IMR-90 (cell line): ENCODE results near the gene TMEM17. TPM values are rescaled to one million over a fixed set of nuclear protein-coding genes. Genes with fewer than 3 reads are reported as not detected.

Experiments used
- ATAC-seq: fragments of 200-7000 bp; cut with Tn5 transposase; 2 replicates; pipeline ENCODE4 v1.9.1; 2020; ENCODE audit warnings: low read depth, mild to moderate bottlenecking, moderate library complexity
- BruUV-seq: library from RNA; stranded (reverse); fragments of 400-500 nt; replicated peaks from 2 replicates; lab custom pipeline; 2021; lab: Mats Ljungman, UMichigan
- CTCF ChIA-PET: fragments of 300-600 bp; formaldehyde crosslinking; extraction: SDS; loops from one replicate; lab custom pipeline; 2021; ENCODE audit warnings: antibody characterized with exemption; lab: Yijun Ruan, JAX
- POLR2A ChIA-PET: fragments of 300-600 bp; sonication (Branson Sonifier 250); formaldehyde crosslinking; loops from one replicate; lab custom pipeline; 2022; ENCODE audit warnings: antibody characterized with exemption; ENCODE audit not compliant: unreplicated experiment; lab: Charles Lee
- DNase-seq: peaks from one replicate; pipeline ENCODE4 v3.0.0; 2013
- H2AFZ ChIP-seq: replicated peaks from 2 replicates; pipeline ENCODE3; 2013; ENCODE audit warnings: low read length, mild to moderate bottlenecking; ENCODE audit not compliant: poor library complexity
- H2AK5ac ChIP-seq: 2 replicates; pipeline ENCODE4 v1.6.1; 2013; ENCODE audit warnings: low read depth, low read length, inconsistent platforms
- H2AK9ac ChIP-seq: replicated peaks from 2 replicates; pipeline ENCODE3; 2013; ENCODE audit warnings: mild to moderate bottlenecking, low read depth, low read length, moderate library complexity; ENCODE audit not compliant: poor library complexity
- H2BK120ac ChIP-seq: 2 replicates; pipeline ENCODE4 v1.6.1; 2013; ENCODE audit warnings: low read depth, low read length, inconsistent platforms
- H2BK15ac ChIP-seq: 3 replicates; pipeline ENCODE4 v1.6.1; 2013; ENCODE audit warnings: low read depth, low read length, inconsistent platforms
- H2BK20ac ChIP-seq: 2 replicates; pipeline ENCODE4 v1.6.1; 2013; ENCODE audit warnings: low read depth, mild to moderate bottlenecking, inconsistent platforms, low read length, moderate library complexity
- H2BK5ac ChIP-seq: 2 replicates; pipeline ENCODE4 v1.6.1; 2013; ENCODE audit warnings: mild to moderate bottlenecking, low read depth, low read length, inconsistent platforms; ENCODE audit not compliant: poor library complexity, severe bottlenecking
- H3K14ac ChIP-seq: replicated peaks from 2 replicates; pipeline ENCODE4 v1.6.1; 2013; ENCODE audit warnings: low read depth, low read length, inconsistent platforms
- H3K18ac ChIP-seq: 2 replicates; pipeline ENCODE4 v1.6.1; 2013; ENCODE audit warnings: low read depth, low read length, control low read depth
- H3K23ac ChIP-seq: 2 replicates; pipeline ENCODE4 v1.6.1; 2013; ENCODE audit warnings: low read depth, low read length, inconsistent platforms
- H3K27ac ChIP-seq: 2 replicates; pipeline ENCODE4 v1.5.1; 2013; ENCODE audit warnings: mild to moderate bottlenecking, control low read depth, low read length; ENCODE audit not compliant: insufficient read depth
- H3K27me3 ChIP-seq: 2 replicates; pipeline ENCODE4 v1.6.1; 2013; ENCODE audit warnings: low read length; ENCODE audit not compliant: control insufficient read depth, insufficient read depth
- H3K36me3 ChIP-seq: 2 replicates; pipeline ENCODE4 v1.6.1; 2013; ENCODE audit warnings: low read length, mixed read lengths; ENCODE audit not compliant: control insufficient read depth, insufficient read depth
- H3K4ac ChIP-seq: 2 replicates; pipeline ENCODE4 v1.6.1; 2013; ENCODE audit warnings: low read depth, low read length, inconsistent platforms
- H3K4me1 ChIP-seq: 2 replicates; pipeline ENCODE4 v1.6.1; 2013; ENCODE audit warnings: low read length, mixed read lengths; ENCODE audit not compliant: control insufficient read depth, insufficient read depth
- H3K4me2 ChIP-seq: 2 replicates; pipeline ENCODE4 v1.6.1; 2013; ENCODE audit warnings: low read depth, mild to moderate bottlenecking, control low read depth, low read length, moderate library complexity
- H3K4me3 ChIP-seq: 2 replicates; pipeline ENCODE4 v1.5.1; 2013; ENCODE audit warnings: low read depth, mild to moderate bottlenecking, control low read depth, low read length, moderate library complexity; ENCODE audit not compliant: insufficient read depth
- H3K56ac ChIP-seq: 2 replicates; pipeline ENCODE4 v1.6.1; 2013; ENCODE audit warnings: low read length, inconsistent platforms; ENCODE audit not compliant: insufficient read depth; ENCODE audit errors: extremely low read depth
- H3K79me1 ChIP-seq, 2 experiments: 2 replicates each; pipeline ENCODE4 v1.6.1; 2013; ENCODE audit warnings: low read length in 2 of 2, inconsistent platforms in 1 of 2, low read depth in 1 of 2
- H3K9ac ChIP-seq: 2 replicates; pipeline ENCODE4 v1.6.1; 2013; ENCODE audit warnings: low read depth, low read length, control low read depth
- H3K9me1 ChIP-seq: 2 replicates; pipeline ENCODE4 v1.6.1; 2013; ENCODE audit warnings: low read length, inconsistent platforms; ENCODE audit not compliant: insufficient read depth
- H3K9me3 ChIP-seq: 2 replicates; pipeline ENCODE4 v1.6.1; 2013; ENCODE audit warnings: low read length; ENCODE audit not compliant: control insufficient read depth, insufficient read depth
- H4K20me1 ChIP-seq: 2 replicates; pipeline ENCODE4 v1.6.1; 2013; ENCODE audit warnings: low read length, inconsistent platforms; ENCODE audit not compliant: insufficient read depth
- H4K5ac ChIP-seq: 2 replicates; pipeline ENCODE4 v1.6.1; 2013; ENCODE audit warnings: mild to moderate bottlenecking, low read depth, low read length, control low read depth
- H4K8ac ChIP-seq, 2 experiments: 2 replicates each; pipeline ENCODE4 v1.6.1; 2013; ENCODE audit warnings: low read depth in 2 of 2, low read length in 2 of 2, control low read depth in 1 of 2, inconsistent platforms in 1 of 2
- H4K91ac ChIP-seq: 2 replicates; pipeline ENCODE4 v1.6.1; 2013; ENCODE audit warnings: low read depth, low read length, inconsistent platforms; ENCODE audit not compliant: insufficient read depth
- BHLHE40 ChIP-seq: fragments of 150-350 bp; IDR thresholded peaks from 2 replicates; pipeline ENCODE4 v1.6.1; 2016; ENCODE audit warnings: mild to moderate bottlenecking, low read depth, low read length
- CEBPB ChIP-seq: IDR thresholded peaks from 2 replicates; pipeline ENCODE4 v1.6.1; 2012; ENCODE audit warnings: low read depth, low read length, improper control_type of control experiment
- CHD1 ChIP-seq: IDR thresholded peaks from 2 replicates; pipeline ENCODE4 v1.6.1; 2012; ENCODE audit warnings: low read depth, low read length, improper control_type of control experiment
- CTCF ChIP-seq: conservative IDR thresholded peaks from 2 replicates; pipeline ENCODE4 v1.5.1; 2012; ENCODE audit warnings: mild to moderate bottlenecking, low read depth, low read length, improper control_type of control experiment
- ELK1 ChIP-seq: fragments of 150-350 bp; IDR thresholded peaks from 2 replicates; pipeline ENCODE4 v1.6.1; 2016; ENCODE audit warnings: low read depth, mild to moderate bottlenecking, low read length, moderate library complexity, borderline replicate concordance
- FOS ChIP-seq: fragments of 150-350 bp; IDR thresholded peaks from 2 replicates; pipeline ENCODE4 v1.6.1; 2016; ENCODE audit warnings: low read depth, low read length
- MAFK ChIP-seq: IDR thresholded peaks from 2 replicates; pipeline ENCODE4 v1.6.1; 2012; ENCODE audit warnings: low read depth, low read length, improper control_type of control experiment
- MAZ ChIP-seq: IDR thresholded peaks from 2 replicates; pipeline ENCODE4 v1.6.1; 2012; ENCODE audit warnings: low read depth, mild to moderate bottlenecking, low read length, improper control_type of control experiment, moderate library complexity, borderline replicate concordance
- MXI1 ChIP-seq: IDR thresholded peaks from 2 replicates; pipeline ENCODE4 v1.6.1; 2012; ENCODE audit warnings: low read depth, mild to moderate bottlenecking, low read length, moderate library complexity, borderline replicate concordance
- NFE2L2 ChIP-seq: fragments of 150-350 bp; IDR thresholded peaks from 2 replicates; pipeline ENCODE4 v1.6.1; 2016; ENCODE audit warnings: low read depth, mild to moderate bottlenecking, low read length
- POLR2A ChIP-seq: IDR thresholded peaks from 2 replicates; pipeline ENCODE4 v1.6.1; 2012; ENCODE audit warnings: mild to moderate bottlenecking, low read depth, low read length
- RAD21 ChIP-seq: IDR thresholded peaks from 2 replicates; pipeline ENCODE4 v1.6.1; 2012; ENCODE audit warnings: low read length, improper control_type of control experiment
- RCOR1 ChIP-seq: IDR thresholded peaks from 2 replicates; pipeline ENCODE4 v1.6.1; 2012; ENCODE audit warnings: mild to moderate bottlenecking, low read length, improper control_type of control experiment; ENCODE audit not compliant: insufficient replicate concordance
- RFX5 ChIP-seq: IDR thresholded peaks from 2 replicates; pipeline ENCODE4 v1.8.0; 2012; ENCODE audit warnings: low read depth, mild to moderate bottlenecking, low read length, moderate library complexity
- SMC3 ChIP-seq: fragments of 150-350 bp; IDR thresholded peaks from 2 replicates; pipeline ENCODE4 v1.6.1; 2016; ENCODE audit warnings: low read depth, mild to moderate bottlenecking, antibody characterized with exemption, low read length, moderate library complexity
- WGBS, 2 experiments: methylation state at CpG; one replicate each; pipeline versions ENCODE4 v1.1.5 to v1.1.7; 2013; ENCODE audit warnings: missing lambda C conversion rate in 2 of 2; ENCODE audit not compliant: insufficient read length in 1 of 2; ENCODE audit errors: extremely low coverage in 2 of 2; 5-methylcytosine and 5-hydroxymethylcytosine counted together
- dilution Hi-C: fragments of 300-500 bp; cut with HindIII; formaldehyde crosslinking; loops from one replicate; pipeline ENCODE4 v1.14.3; 2018; ENCODE audit warnings: low sequenced_read_pairs; ENCODE audit not compliant: unreplicated experiment
- in situ Hi-C: fragments of 300-500 bp; cut with MboI; formaldehyde crosslinking; loops from 3 replicates; pipeline ENCODE4 v1.14.3; 2019; ENCODE audit warnings: low sequenced_read_pairs, inconsistent platforms, mixed read lengths
- intact Hi-C: fragments of 100-400 bp; cut with micrococcal nuclease; formaldehyde crosslinking; loops from 2 replicates; pipeline ENCODE4 v1.10.0; 2022
- polyA plus RNA-seq, 3 experiments: library from polyadenylated mRNA; depleted of rRNA; stranded (reverse); fragments of >200 nt; gene quantifications; 2 replicates each; pipeline ENCODE4 v1.2.3, GENCODE V29; 2012; ENCODE audit warnings: low replicate concordance in 1 of 3
- total RNA-seq: library from RNA; depleted of rRNA; stranded (reverse); fragments of >200 nt; gene quantifications from 2 replicates; pipeline ENCODE4 v1.2.3, GENCODE V29; 2012
- TF ChIP-seq, protein P1 (sequence below): fragments of 150-350 bp; IDR thresholded peaks from 2 replicates; pipeline ENCODE4 v1.6.1; 2017; ENCODE audit warnings: mild to moderate bottlenecking, antibody characterized with exemption, low read length, low read depth

TMEM17 gene
- total and polyA plus RNA-seq, 2 of the 4 experiments (the other 2 are of a cell fraction), result 1.3 to 1.8 TPM

DNA sequence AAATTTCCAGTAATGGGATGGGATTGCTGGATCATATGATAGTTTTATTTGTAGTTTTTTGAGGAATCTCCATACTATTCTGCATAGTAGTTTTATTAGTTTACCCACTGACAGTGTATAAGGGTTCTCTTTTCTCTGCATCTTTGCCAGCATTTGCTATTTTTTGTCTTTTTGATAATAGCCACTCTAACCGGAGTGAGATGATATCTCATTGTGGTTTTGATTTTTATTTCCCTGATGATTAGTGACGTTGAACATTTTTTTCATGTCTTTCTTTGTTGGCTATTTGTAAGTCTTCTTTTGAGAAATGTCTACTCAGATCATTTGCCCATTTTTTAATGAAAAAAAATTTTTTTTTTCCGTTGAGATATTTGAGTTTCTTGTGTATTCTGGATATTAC lies 26.1 kb downstream of the TMEM17 start:
- H3K56ac ChIP-seq, result no peak overlapping the region
- H3K18ac ChIP-seq, result no peak overlapping the region
- DNase-seq (no peak), ATAC-seq (no peak)
- no peaks in the 10 kb centered on the region for H3K36me3 ChIP-seq
- no peak overlapping the region for H3K14ac ChIP-seq
- no peak overlapping the region for H2BK20ac ChIP-seq
- H2BK5ac ChIP-seq, result no peak overlapping the region
- no peak overlapping the region for H2BK120ac ChIP-seq
- H4K5ac ChIP-seq, result no peak overlapping the region
- no peak overlapping the region for H3K4ac ChIP-seq
- no peak overlapping the region for H3K4me2 ChIP-seq
- H4K91ac ChIP-seq, result no peak overlapping the region
- no peak overlapping the region for H2AFZ ChIP-seq
- no peak overlapping the region for H2AK9ac ChIP-seq
- no CpG with 5 or more reads among the region's 3 CpGs for WGBS, 2 experiments
- ChIA-PET CTCF (no interaction called here), POLR2A (no interaction called here)
- in situ Hi-C loops, result no loop called here
- H4K20me1 ChIP-seq, result no peaks in the 10 kb centered on the region
- dilution Hi-C loops, result no loop called here
- H3K9me3 ChIP-seq, result no peaks in the 10 kb centered on the region
- no peak overlapping the region for H2AK5ac ChIP-seq
- H3K4me1 ChIP-seq, result peaks cover 8% of the 10 kb centered on the region
- H2BK15ac ChIP-seq, result no peak overlapping the region
- no peaks in the 10 kb centered on the region for H3K79me1 ChIP-seq
- H3K9me1 ChIP-seq, result no peaks in the 10 kb centered on the region
- no peaks in the 10 kb centered on the region for H3K27me3 ChIP-seq
- no peak overlapping the region for H3K4me3 ChIP-seq
- TF ChIP-seq POLR2A (no peak), NFE2L2 (no peak), FOS (no peak), CHD1 (no peak), BHLHE40 (no peak), RCOR1 (no peak), MAZ (no peak), RFX5 (no peak), MXI1 (no peak), ELK1 (no peak), SMC3 (no peak), RAD21 (no peak), CEBPB (no peak), MAFK (no peak), CTCF (no peak)
- TF ChIP-seq, protein P1, sequence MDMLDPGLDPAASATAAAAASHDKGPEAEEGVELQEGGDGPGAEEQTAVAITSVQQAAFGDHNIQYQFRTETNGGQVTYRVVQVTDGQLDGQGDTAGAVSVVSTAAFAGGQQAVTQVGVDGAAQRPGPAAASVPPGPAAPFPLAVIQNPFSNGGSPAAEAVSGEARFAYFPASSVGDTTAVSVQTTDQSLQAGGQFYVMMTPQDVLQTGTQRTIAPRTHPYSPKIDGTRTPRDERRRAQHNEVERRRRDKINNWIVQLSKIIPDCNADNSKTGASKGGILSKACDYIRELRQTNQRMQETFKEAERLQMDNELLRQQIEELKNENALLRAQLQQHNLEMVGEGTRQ, result no peak
- no TSS peak for BruUV-seq
- no peak overlapping the region for H3K27ac ChIP-seq
- H4K8ac ChIP-seq, result no peak overlapping the region
- H3K23ac ChIP-seq, result no peak overlapping the region
- H3K9ac ChIP-seq, result no peak overlapping the region
- intact Hi-C loops, result no loop called here
